Gastroesophageal sphincter (tissue), 4 donors: ENCODE measurements around the gene C1GALT1C1. TPM values are rescaled to one million over a fixed set of nuclear protein-coding genes. Genes with fewer than 3 reads are reported as not detected.
"Not testable (repeated sequence)": the region's sequence is repeated elsewhere in the genome, so short reads cannot be mapped to it uniquely, and the experiment has no call there.

ENCODE experiments used
- ATAC-seq: fragments of 150-250 bp; one replicate; pipeline ENCODE4 v1.9.1; 2016; ENCODE audit warnings: mild to moderate bottlenecking, moderate library complexity
- H3K27ac ChIP-seq, 4 donors: fragments of 200-600 bp; sonication (generic) in 3 of 4; 1 replicate in 3 of 4; 2 replicates in 1 of 4; pipeline ENCODE4 v1.5.1; 2016 to 2019
- H3K27me3 ChIP-seq: fragments of 200-600 bp; sonication (generic); one replicate; pipeline ENCODE4 v1.5.1; 2019
- H3K36me3 ChIP-seq, 2 donors: fragments of 200-600 bp; sonication (generic); one replicate each; pipeline ENCODE4 v1.5.1; 2019; ENCODE audit warnings: control low read depth in 1 of 2
- H3K4me1 ChIP-seq, 3 donors: fragments of 200-600 bp; sonication (generic); 1 replicate in 2 of 3; 2 replicates in 1 of 3; pipeline ENCODE4 v1.5.1; 2016 to 2019; ENCODE audit warnings: control low read depth in 2 of 3
- H3K4me3 ChIP-seq, 2 donors: fragments of 200-600 bp; sonication (generic); one replicate each; pipeline ENCODE4 v1.5.1; 2019; ENCODE audit warnings: mild to moderate bottlenecking in 1 of 2, moderate library complexity in 1 of 2
- H3K9me3 ChIP-seq, 3 donors: fragments of 200-600 bp; sonication (generic); one replicate each; pipeline ENCODE4 v1.5.1; 2017 to 2019; ENCODE audit warnings: control low read depth in 2 of 3
- EP300 ChIP-seq: sonication (generic); formaldehyde crosslinking; IDR thresholded peaks from one replicate; pipeline ENCODE4 v1.6.1; 2017; ENCODE audit warnings: antibody characterized with exemption, mild to moderate bottlenecking
- POLR2A ChIP-seq, 2 donors: fragments of 450-650 bp; IDR thresholded peaks; one replicate each; pipeline ENCODE4 v1.6.1; 2017; ENCODE audit warnings: antibody characterized with exemption in 2 of 2, mild to moderate bottlenecking in 2 of 2, moderate library complexity in 1 of 2
- POLR2AphosphoS5 ChIP-seq: sonication (generic); formaldehyde crosslinking; IDR thresholded peaks from one replicate; pipeline ENCODE4 v1.6.1; 2017; ENCODE audit warnings: antibody characterized with exemption
- WGBS, 2 donors: methylation state at CpG; one replicate each; pipeline ENCODE4 v1.1.5; 2018; ENCODE audit warnings: low coverage in 1 of 2; 5-methylcytosine and 5-hydroxymethylcytosine counted together
- total RNA-seq, 4 donors: library from RNA; depleted of rRNA; stranded (reverse); fragments of >200 nt; gene quantifications; one replicate each; pipeline ENCODE4 v1.1.0, GENCODE V29; 2016
- TF ChIP-seq, protein P1 (sequence below), 4 experiments: fragments of 200-600 bp in 2 of 4; fragments of 450-650 bp in 2 of 4; sonication (generic) in 1 of 4; IDR thresholded peaks; one replicate each; pipeline ENCODE4 v1.5.1; 2017 to 2019; ENCODE audit warnings: antibody characterized with exemption in 4 of 4, mild to moderate bottlenecking in 2 of 4, moderate library complexity in 2 of 4

The C1GALT1C1 gene
- total RNA-seq, 4 donors from 2014 or later, result 15.2 to 24.8 (median 20.9) TPM

GRCh38 chrX:120653000-120653399, 23.1 kb upstream of the C1GALT1C1 start:
- Histone ChIP-seq H3K27ac (no peak overlapping the region), H3K4me3 (no peak overlapping the region), H3K27me3 (no peaks in the 10 kb centered on the region), H3K36me3 (no peaks in the 10 kb centered on the region), H3K4me1 (no peaks in the 10 kb centered on the region), H3K9me3 (no peaks in the 10 kb centered on the region)
- no peak for TF ChIP-seq EP300
- 53% methylated on average over 3 of the region's 3 CpGs; no CpG with 5 or more reads in 1 of the 2 donors for WGBS, 2 donors
- no peak for ATAC-seq

GRCh38 chrX:120652256-120652655, 22.4 kb upstream of the C1GALT1C1 start:
- WGBS, 2 donors, result 71% methylated on average over 1 of the region's 1 CpG; no CpG with 5 or more reads in 1 of the 2 donors
- H3K27me3 ChIP-seq, H3K27ac ChIP-seq, H3K4me1 ChIP-seq, H3K9me3 ChIP-seq, H3K4me3 ChIP-seq, H3K36me3 ChIP-seq, ATAC-seq: not testable (repeated sequence)

DNA sequence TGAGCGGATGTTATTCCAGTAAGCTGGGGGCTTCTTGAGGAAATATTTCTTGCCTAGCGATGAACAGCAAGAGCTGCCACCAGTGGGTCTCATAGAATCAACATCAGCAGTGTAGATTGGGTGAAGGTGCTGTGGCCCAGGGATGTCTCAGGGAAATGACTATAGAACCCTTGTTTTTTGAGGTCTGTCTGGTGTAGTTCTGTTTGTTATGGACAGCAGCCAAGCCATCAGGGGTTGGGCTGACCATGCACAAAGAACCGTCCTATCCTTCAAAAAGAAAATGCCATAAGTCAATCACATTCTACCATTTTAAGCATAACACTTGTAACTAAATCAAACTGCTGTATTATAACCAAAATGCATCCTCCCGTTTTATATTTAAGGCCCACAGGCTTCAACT, 17.3 kb upstream of the C1GALT1C1 start:
- 59 to 100% methylated on average over 2 to 3 of the region's 4 CpGs for WGBS, 2 donors
- Histone ChIP-seq H3K4me1 (no peaks in the 10 kb centered on the region), H3K9me3 (no peaks in the 10 kb centered on the region), H3K27ac (no peak overlapping the region), H3K4me3 (no peak overlapping the region), H3K36me3 (no peaks in the 10 kb centered on the region), H3K27me3 (no peaks in the 10 kb centered on the region)
- no peak for ATAC-seq
- TF ChIP-seq POLR2AphosphoS5, result no peak
- TF ChIP-seq, protein P1, sequence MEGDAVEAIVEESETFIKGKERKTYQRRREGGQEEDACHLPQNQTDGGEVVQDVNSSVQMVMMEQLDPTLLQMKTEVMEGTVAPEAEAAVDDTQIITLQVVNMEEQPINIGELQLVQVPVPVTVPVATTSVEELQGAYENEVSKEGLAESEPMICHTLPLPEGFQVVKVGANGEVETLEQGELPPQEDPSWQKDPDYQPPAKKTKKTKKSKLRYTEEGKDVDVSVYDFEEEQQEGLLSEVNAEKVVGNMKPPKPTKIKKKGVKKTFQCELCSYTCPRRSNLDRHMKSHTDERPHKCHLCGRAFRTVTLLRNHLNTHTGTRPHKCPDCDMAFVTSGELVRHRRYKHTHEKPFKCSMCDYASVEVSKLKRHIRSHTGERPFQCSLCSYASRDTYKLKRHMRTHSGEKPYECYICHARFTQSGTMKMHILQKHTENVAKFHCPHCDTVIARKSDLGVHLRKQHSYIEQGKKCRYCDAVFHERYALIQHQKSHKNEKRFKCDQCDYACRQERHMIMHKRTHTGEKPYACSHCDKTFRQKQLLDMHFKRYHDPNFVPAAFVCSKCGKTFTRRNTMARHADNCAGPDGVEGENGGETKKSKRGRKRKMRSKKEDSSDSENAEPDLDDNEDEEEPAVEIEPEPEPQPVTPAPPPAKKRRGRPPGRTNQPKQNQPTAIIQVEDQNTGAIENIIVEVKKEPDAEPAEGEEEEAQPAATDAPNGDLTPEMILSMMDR (IDR thresholded peaks at IDR 0.05), result no peak
- no peak for TF ChIP-seq POLR2A (IDR thresholded peaks at IDR 0.05)
- no peak for TF ChIP-seq EP300

DNA sequence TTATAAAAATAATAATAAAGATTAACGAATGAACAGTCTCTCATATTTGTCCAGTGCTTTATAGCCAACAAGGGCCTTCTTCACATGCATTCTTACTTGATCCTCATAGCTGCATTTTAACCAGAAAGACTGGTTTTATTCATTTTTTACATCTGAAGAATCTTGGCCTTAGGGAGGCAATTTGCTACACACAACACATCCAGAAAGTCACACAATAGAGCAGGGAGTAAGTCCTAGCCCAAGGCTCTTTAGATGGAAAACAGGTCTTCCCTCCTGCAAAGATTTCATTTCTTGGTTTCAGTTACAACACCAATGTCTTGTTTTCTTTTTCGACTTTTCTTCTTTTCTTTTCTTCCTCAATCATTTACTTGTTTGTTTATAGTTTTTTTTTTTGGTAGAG, 13.0 kb upstream of the C1GALT1C1 start:
- Histone ChIP-seq H3K4me3 (no peak overlapping the region), H3K27ac (no peak overlapping the region), H3K4me1 (no peaks in the 10 kb centered on the region), H3K27me3 (no peaks in the 10 kb centered on the region), H3K9me3 (no peaks in the 10 kb centered on the region), H3K36me3 (no peaks in the 10 kb centered on the region)
- TF ChIP-seq POLR2AphosphoS5, result no peak
- TF ChIP-seq, protein P1 (IDR thresholded peaks at IDR 0.05), result no peak
- no peak for TF ChIP-seq POLR2A (IDR thresholded peaks at IDR 0.05)
- no peak for TF ChIP-seq EP300
- WGBS, 2 donors, result 56 to 83% methylated on average over 2 of the region's 2 CpGs
- no peak for ATAC-seq

GRCh38 chrX:120638619-120639018, 8.8 kb upstream of the C1GALT1C1 start:
- no peak overlapping the region for H3K27ac ChIP-seq
- H3K9me3 ChIP-seq, result no peaks in the 10 kb centered on the region
- no peaks in the 10 kb centered on the region for H3K4me1 ChIP-seq
- WGBS, 2 donors, result 81 to 87% methylated on average over 3 of the region's 4 CpGs
- ATAC-seq, result no peak
- TF ChIP-seq POLR2AphosphoS5 (no peak), EP300 (no peak), POLR2A (IDR thresholded peaks at IDR 0.05) (no peak)
- TF ChIP-seq, protein P1 (IDR thresholded peaks at IDR 0.05), result no peak
- H3K4me3 ChIP-seq, result no peak overlapping the region
- no peaks in the 10 kb centered on the region for H3K27me3 ChIP-seq
- no peaks in the 10 kb centered on the region for H3K36me3 ChIP-seq

GRCh38 chrX:120625371-120625770, 4.5 kb downstream of the C1GALT1C1 start:
- ATAC-seq, result no peak
- H3K4me1 ChIP-seq, result peaks cover 0 to 10% (median 0%) of the 10 kb centered on the region in 3 donors
- H3K27me3 ChIP-seq, result no peaks in the 10 kb centered on the region
- H3K27ac ChIP-seq, result no peak overlapping the region
- no peak for TF ChIP-seq POLR2A (IDR thresholded peaks at IDR 0.05)
- no peak for TF ChIP-seq POLR2AphosphoS5
- no peak overlapping the region for H3K4me3 ChIP-seq
- no peaks in the 10 kb centered on the region for H3K9me3 ChIP-seq
- H3K36me3 ChIP-seq, result peaks cover 0 to 13% of the 10 kb centered on the region in 2 donors
- WGBS, 2 donors, result 66% methylated on average over 2 of the region's 2 CpGs; no CpG with 5 or more reads in 1 of the 2 donors
